ENCODE data around the gene NFASC. TPM values are rescaled to one million over a fixed set of nuclear protein-coding genes. Genes with fewer than 3 reads are reported as not detected.

NFASC gene
- total RNA-seq, 1 donor from 2014 or later: 29.6 TPM

DNA sequence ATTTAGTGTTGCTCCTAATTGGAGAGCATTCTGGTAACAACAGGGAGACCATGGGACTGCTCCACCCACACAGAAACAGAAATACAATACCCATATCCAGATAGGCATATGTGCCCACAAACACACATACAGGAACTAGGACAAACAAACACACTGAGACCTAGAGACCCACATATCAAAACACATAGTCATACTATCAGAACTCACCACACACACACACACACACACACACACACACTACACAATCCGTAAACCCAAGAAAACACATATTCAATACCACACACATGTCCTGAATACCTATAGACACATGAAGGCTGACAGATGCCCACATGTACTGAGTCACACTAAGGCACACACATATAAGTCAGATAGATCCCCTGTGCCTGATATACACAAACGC is 3.5 kb upstream of the NFASC start:
- DNase-seq (ENCODE audit: low read depth): no peak
- no peak for FAIRE-seq
- peaks cover 7% of the 10 kb centered on the region for H3K36me3 Mint-ChIP-seq (ENCODE audit: low read depth, unreplicated experiment)
- peaks cover 15% of the 10 kb centered on the region for H3K4me1 Mint-ChIP-seq (ENCODE audit: low read depth, unreplicated experiment)
- Histone ChIP-seq H3K4me3 (ENCODE audit: insufficient read depth, low read depth, low read length) (no peak overlapping the region), H3K79me2 (ENCODE audit: insufficient read depth, low read length) (peaks cover 6% of the 10 kb centered on the region), H4K20me1 (ENCODE audit: insufficient read depth, low read length) (peaks cover 48% of the 10 kb centered on the region), H3K27ac (ENCODE audit: low read depth, low read length) (no peak overlapping the region), H3K4me2 (ENCODE audit: low read length) (no peak overlapping the region), H3K36me3 (ENCODE audit: insufficient read depth, low read length) (no peaks in the 10 kb centered on the region), H3K4me1 (ENCODE audit: insufficient read depth, low read length) (peaks cover 8% of the 10 kb centered on the region), H2AFZ (ENCODE audit: low read depth, low read length) (no peak overlapping the region), H3K9ac (ENCODE audit: low read length) (no peak overlapping the region), H3K9me3 (ENCODE audit: insufficient read depth, low read depth, low read length) (no peaks in the 10 kb centered on the region), H3K27me3 (ENCODE audit: insufficient read depth, low read length) (no peaks in the 10 kb centered on the region)
- no peak overlapping the region for H3K4me3 Mint-ChIP-seq (ENCODE audit: unreplicated experiment)
- peaks cover 2% of the 10 kb centered on the region for H3K9me3 Mint-ChIP-seq (ENCODE audit: unreplicated experiment)
- no peak overlapping the region for H3K27ac Mint-ChIP-seq (ENCODE audit: unreplicated experiment)
- no peak for TF ChIP-seq EZH2 (IDR thresholded peaks at IDR 0.05; ENCODE audit: insufficient read depth, low read length)
- TF ChIP-seq, protein P1, sequence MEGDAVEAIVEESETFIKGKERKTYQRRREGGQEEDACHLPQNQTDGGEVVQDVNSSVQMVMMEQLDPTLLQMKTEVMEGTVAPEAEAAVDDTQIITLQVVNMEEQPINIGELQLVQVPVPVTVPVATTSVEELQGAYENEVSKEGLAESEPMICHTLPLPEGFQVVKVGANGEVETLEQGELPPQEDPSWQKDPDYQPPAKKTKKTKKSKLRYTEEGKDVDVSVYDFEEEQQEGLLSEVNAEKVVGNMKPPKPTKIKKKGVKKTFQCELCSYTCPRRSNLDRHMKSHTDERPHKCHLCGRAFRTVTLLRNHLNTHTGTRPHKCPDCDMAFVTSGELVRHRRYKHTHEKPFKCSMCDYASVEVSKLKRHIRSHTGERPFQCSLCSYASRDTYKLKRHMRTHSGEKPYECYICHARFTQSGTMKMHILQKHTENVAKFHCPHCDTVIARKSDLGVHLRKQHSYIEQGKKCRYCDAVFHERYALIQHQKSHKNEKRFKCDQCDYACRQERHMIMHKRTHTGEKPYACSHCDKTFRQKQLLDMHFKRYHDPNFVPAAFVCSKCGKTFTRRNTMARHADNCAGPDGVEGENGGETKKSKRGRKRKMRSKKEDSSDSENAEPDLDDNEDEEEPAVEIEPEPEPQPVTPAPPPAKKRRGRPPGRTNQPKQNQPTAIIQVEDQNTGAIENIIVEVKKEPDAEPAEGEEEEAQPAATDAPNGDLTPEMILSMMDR (IDR thresholded peaks at IDR 0.05; ENCODE audit: insufficient read depth, low read depth, low read length): no peak
- peaks cover 8% of the 10 kb centered on the region for H3K27me3 Mint-ChIP-seq (ENCODE audit: low read depth, unreplicated experiment)

DNA sequence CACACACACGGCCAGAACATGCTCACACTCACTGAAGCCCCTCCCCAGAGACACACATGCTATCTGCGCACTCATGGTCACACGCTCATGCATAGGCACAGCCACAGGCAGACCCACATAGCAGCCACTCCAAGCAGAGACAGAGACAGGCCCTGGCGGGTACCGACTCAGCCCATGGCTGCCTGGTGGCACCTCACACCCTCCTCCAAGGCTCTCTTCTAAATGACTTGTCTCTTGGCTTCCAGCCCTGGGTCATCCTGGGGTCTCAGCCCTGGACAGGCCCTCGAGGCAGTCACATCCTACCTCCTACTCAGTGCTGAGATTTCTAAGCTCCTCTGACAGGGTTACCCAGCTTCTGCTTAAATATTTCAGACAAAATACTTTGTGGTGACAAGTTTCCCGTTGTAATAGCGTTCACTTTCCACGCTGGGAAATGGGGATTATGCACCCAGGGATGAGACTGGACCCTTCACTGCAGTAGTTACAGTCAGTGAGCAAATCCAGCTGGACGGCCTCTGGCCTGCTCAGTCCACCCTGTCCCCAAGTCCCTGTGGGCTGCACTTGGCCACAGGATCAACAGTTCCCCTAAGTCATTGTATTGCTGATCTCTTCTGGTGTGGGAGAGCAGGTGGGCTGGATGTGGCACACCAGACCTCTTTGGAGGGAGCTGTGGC is 2.9 kb upstream of the NFASC start:
- Mint-ChIP-seq H3K36me3 (ENCODE audit: low read depth, unreplicated experiment) (peaks cover 7% of the 10 kb centered on the region), H3K27ac (ENCODE audit: unreplicated experiment) (no peak overlapping the region), H3K9me3 (ENCODE audit: unreplicated experiment) (peaks cover 2% of the 10 kb centered on the region), H3K27me3 (ENCODE audit: low read depth, unreplicated experiment) (peaks cover 8% of the 10 kb centered on the region), H3K4me3 (ENCODE audit: unreplicated experiment) (no peak overlapping the region), H3K4me1 (ENCODE audit: low read depth, unreplicated experiment) (peaks cover 20% of the 10 kb centered on the region)
- H3K79me2 ChIP-seq (ENCODE audit: insufficient read depth, low read length): peaks cover 6% of the 10 kb centered on the region
- H3K27me3 ChIP-seq (ENCODE audit: insufficient read depth, low read length): no peaks in the 10 kb centered on the region
- H3K4me1 ChIP-seq (ENCODE audit: insufficient read depth, low read length): peaks cover 11% of the 10 kb centered on the region
- H3K4me3 ChIP-seq (ENCODE audit: insufficient read depth, low read depth, low read length): no peak overlapping the region
- H4K20me1 ChIP-seq (ENCODE audit: insufficient read depth, low read length): peaks cover 54% of the 10 kb centered on the region
- FAIRE-seq: no peak
- no peak overlapping the region for H3K4me2 ChIP-seq (ENCODE audit: low read length)
- H2AFZ ChIP-seq (ENCODE audit: low read depth, low read length): no peak overlapping the region
- H3K9me3 ChIP-seq (ENCODE audit: insufficient read depth, low read depth, low read length): no peaks in the 10 kb centered on the region
- no peak for DNase-seq (ENCODE audit: low read depth)
- no peak overlapping the region for H3K9ac ChIP-seq (ENCODE audit: low read length)
- no peaks in the 10 kb centered on the region for H3K36me3 ChIP-seq (ENCODE audit: insufficient read depth, low read length)
- no peak overlapping the region for H3K27ac ChIP-seq (ENCODE audit: low read depth, low read length)
- TF ChIP-seq, protein P1 (IDR thresholded peaks at IDR 0.05; ENCODE audit: insufficient read depth, low read depth, low read length): no peak
- TF ChIP-seq EZH2 (IDR thresholded peaks at IDR 0.05; ENCODE audit: insufficient read depth, low read length): no peak

DNA sequence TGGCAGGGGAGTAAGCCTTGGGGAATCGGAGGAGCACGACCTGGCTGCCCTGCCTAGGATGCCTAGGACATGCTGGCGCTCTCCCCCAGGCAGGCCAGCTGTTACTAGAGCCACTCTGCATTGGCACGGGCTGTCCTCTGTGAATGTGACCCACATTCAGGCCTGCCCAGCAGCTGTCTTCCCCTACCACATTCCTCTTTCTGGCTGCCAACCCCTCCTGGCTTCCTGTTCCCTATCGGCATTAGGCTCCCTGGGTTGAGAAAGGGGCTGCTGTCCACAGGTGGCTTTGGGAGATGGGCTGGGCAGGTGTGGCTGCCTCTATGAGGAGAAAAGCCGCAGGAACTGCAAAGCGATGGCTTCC is 2.3 kb upstream of the NFASC start:
- peaks cover 20% of the 10 kb centered on the region for H3K4me1 Mint-ChIP-seq (ENCODE audit: low read depth, unreplicated experiment)

More for the DNA sequence above, 2.3 kb upstream of the NFASC start:
- Histone ChIP-seq H3K36me3 (ENCODE audit: insufficient read depth, low read length) (no peaks in the 10 kb centered on the region), H3K4me2 (ENCODE audit: low read length) (no peak overlapping the region), H3K27me3 (ENCODE audit: insufficient read depth, low read length) (no peaks in the 10 kb centered on the region), H3K27ac (ENCODE audit: low read depth, low read length) (no peak overlapping the region), H3K4me3 (ENCODE audit: insufficient read depth, low read depth, low read length) (no peak overlapping the region), H3K9me3 (ENCODE audit: insufficient read depth, low read depth, low read length) (no peaks in the 10 kb centered on the region), H4K20me1 (ENCODE audit: insufficient read depth, low read length) (peaks cover 56% of the 10 kb centered on the region), H3K79me2 (ENCODE audit: insufficient read depth, low read length) (peaks cover 6% of the 10 kb centered on the region), H3K9ac (ENCODE audit: low read length) (no peak overlapping the region), H2AFZ (ENCODE audit: low read depth, low read length) (no peak overlapping the region), H3K4me1 (ENCODE audit: insufficient read depth, low read length) (peaks cover 11% of the 10 kb centered on the region)
- H3K36me3 Mint-ChIP-seq (ENCODE audit: low read depth, unreplicated experiment): peaks cover 7% of the 10 kb centered on the region
- no peak overlapping the region for H3K27ac Mint-ChIP-seq (ENCODE audit: unreplicated experiment)
- H3K4me3 Mint-ChIP-seq (ENCODE audit: unreplicated experiment): no peak overlapping the region
- no peak for DNase-seq (ENCODE audit: low read depth)
- no peak for TF ChIP-seq EZH2 (IDR thresholded peaks at IDR 0.05; ENCODE audit: insufficient read depth, low read length)
- TF ChIP-seq, protein P1 (IDR thresholded peaks at IDR 0.05; ENCODE audit: insufficient read depth, low read depth, low read length): no peak
- peaks cover 8% of the 10 kb centered on the region for H3K27me3 Mint-ChIP-seq (ENCODE audit: low read depth, unreplicated experiment)
- peaks cover 2% of the 10 kb centered on the region for H3K9me3 Mint-ChIP-seq (ENCODE audit: unreplicated experiment)
- FAIRE-seq: no peak

Data from astrocyte (in vitro differentiated cells and primary cell).